Panc1 (cell line): ENCODE data around the gene MAN1A1. TPM values are rescaled to one million over a fixed set of nuclear protein-coding genes. Genes with fewer than 3 reads are reported as not detected.

Experiments
- ATAC-seq: fragments of 200-7000 bp; cut with Tn5 transposase; 2 replicates; pipeline ENCODE4 v1.9.1; 2020; ENCODE audit warnings: mild to moderate bottlenecking, moderate library complexity
- BruUV-seq: library from RNA; stranded (reverse); fragments of 400-500 nt; replicated peaks from 2 replicates; lab custom pipeline; 2021; lab: Mats Ljungman, UMichigan
- CTCF ChIA-PET: fragments of 300-600 bp; sonication (Branson Sonifier 250); formaldehyde crosslinking; loops from one replicate; lab custom pipeline; 2022; ENCODE audit warnings: antibody characterized with exemption; lab: Charles Lee
- POLR2A ChIA-PET: fragments of 300-600 bp; sonication (Branson Sonifier 250); formaldehyde crosslinking; loops from one replicate; lab custom pipeline; 2022; ENCODE audit warnings: antibody characterized with exemption; lab: Charles Lee
- DNase-seq: peaks from one replicate; pipeline ENCODE4 v3.0.0-alpha.2; 2010; ENCODE audit warnings: low read depth, low spot score
- H3K27ac ChIP-seq: 2 replicates; pipeline ENCODE4 v1.5.1; 2011; ENCODE audit warnings: mild to moderate bottlenecking, low read length, inconsistent platforms
- H3K27me3 ChIP-seq: fragments of 200-500 bp; sonication (Bioruptor generic); 2 replicates; pipeline ENCODE4 v1.6.0; 2014; ENCODE audit warnings: low read length, inconsistent platforms; ENCODE audit not compliant: control insufficient read depth, insufficient read depth
- H3K36me3 ChIP-seq: fragments of 200-500 bp; sonication (Bioruptor generic); 2 replicates; pipeline ENCODE4 v1.5.1; 2014; ENCODE audit warnings: inconsistent platforms, mild to moderate bottlenecking, low read length, moderate library complexity; ENCODE audit not compliant: control insufficient read depth, insufficient read depth
- H3K4me1 ChIP-seq: 2 replicates; pipeline ENCODE4 v1.5.1; 2011; ENCODE audit warnings: inconsistent platforms, mild to moderate bottlenecking, low read length, moderate library complexity; ENCODE audit not compliant: control insufficient read depth, insufficient read depth
- H3K4me3 ChIP-seq, 2 experiments: 2 replicates each; pipeline ENCODE4 v1.5.1; 2011 to 2012; ENCODE audit warnings: low read depth in 2 of 2, low read length in 2 of 2, mild to moderate bottlenecking in 2 of 2, inconsistent platforms in 1 of 2, moderate library complexity in 1 of 2
- H3K9me3 ChIP-seq: fragments of 200-500 bp; sonication (Bioruptor generic); 2 replicates; pipeline ENCODE4 v1.5.1; 2014; ENCODE audit warnings: low read depth, mild to moderate bottlenecking, inconsistent platforms, low read length, moderate library complexity; ENCODE audit not compliant: control insufficient read depth, insufficient read depth
- POLR2AphosphoS5 ChIP-seq: IDR thresholded peaks from 2 replicates; pipeline ENCODE4 v1.6.1; 2012; ENCODE audit warnings: mild to moderate bottlenecking, low read depth, low read length, moderate library complexity
- SIN3A ChIP-seq: IDR thresholded peaks from 2 replicates; pipeline ENCODE4 v1.6.1; 2012; ENCODE audit warnings: low read depth, mild to moderate bottlenecking, low read length, moderate library complexity, borderline replicate concordance; ENCODE audit not compliant: insufficient read depth
- TCF7L2 ChIP-seq: IDR thresholded peaks from 2 replicates; pipeline ENCODE4 v1.6.1; 2011; ENCODE audit warnings: mild to moderate bottlenecking, low read depth, low read length, inconsistent platforms
- in situ Hi-C: cut with HindIII; loops from 2 replicates; pipeline ENCODE4 v1.10.0; 2016; ENCODE audit warnings: low sequenced_read_pairs, low pct_unique_long_range_greater_than_20kb
- intact Hi-C: fragments of 100-400 bp; cut with micrococcal nuclease; formaldehyde crosslinking; loops from one replicate; pipeline ENCODE4 v1.10.0; 2022; ENCODE audit not compliant: unreplicated experiment
- total RNA-seq: library from RNA; stranded (reverse); gene quantifications from one replicate; pipeline ENCODE4 v1.2.1, GENCODE V29; 2021; ENCODE audit not compliant: unreplicated experiment
- TF ChIP-seq, protein P1 (sequence below), 2 experiments: IDR thresholded peaks; 2 replicates each; pipeline ENCODE4 v1.6.1; 2011 to 2012; ENCODE audit warnings: low read depth in 2 of 2, control low read depth in 1 of 2, low read length in 1 of 2, mild to moderate bottlenecking in 1 of 2, moderate library complexity in 1 of 2; ENCODE audit not compliant: insufficient read depth in 1 of 2
- TF ChIP-seq, protein P2 (sequence below): fragments of 450-650 bp; IDR thresholded peaks from 2 replicates; pipeline ENCODE4 v1.5.1; 2017; ENCODE audit warnings: mild to moderate bottlenecking

MAN1A1 gene
- total RNA-seq, 1 experiment from 2014 or later, result 3.2 TPM

DNA sequence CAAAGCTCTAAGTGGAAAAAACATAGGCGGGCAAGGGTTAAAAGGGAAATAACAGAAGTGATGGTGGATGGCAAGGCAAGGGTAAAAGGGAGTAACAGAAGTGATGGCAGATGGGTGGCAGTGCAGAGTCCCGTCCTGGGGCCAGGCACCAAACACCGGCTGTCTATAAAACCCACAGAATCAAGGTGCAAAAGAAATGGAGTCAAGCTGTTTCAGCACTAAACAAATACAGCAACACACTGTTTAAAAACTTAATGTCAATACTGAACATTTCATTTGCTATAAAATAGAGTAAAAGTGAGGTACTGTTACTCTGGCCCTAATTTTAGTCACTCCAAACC is 87.6 kb downstream of the MAN1A1 start:
- TF ChIP-seq, protein P1, sequence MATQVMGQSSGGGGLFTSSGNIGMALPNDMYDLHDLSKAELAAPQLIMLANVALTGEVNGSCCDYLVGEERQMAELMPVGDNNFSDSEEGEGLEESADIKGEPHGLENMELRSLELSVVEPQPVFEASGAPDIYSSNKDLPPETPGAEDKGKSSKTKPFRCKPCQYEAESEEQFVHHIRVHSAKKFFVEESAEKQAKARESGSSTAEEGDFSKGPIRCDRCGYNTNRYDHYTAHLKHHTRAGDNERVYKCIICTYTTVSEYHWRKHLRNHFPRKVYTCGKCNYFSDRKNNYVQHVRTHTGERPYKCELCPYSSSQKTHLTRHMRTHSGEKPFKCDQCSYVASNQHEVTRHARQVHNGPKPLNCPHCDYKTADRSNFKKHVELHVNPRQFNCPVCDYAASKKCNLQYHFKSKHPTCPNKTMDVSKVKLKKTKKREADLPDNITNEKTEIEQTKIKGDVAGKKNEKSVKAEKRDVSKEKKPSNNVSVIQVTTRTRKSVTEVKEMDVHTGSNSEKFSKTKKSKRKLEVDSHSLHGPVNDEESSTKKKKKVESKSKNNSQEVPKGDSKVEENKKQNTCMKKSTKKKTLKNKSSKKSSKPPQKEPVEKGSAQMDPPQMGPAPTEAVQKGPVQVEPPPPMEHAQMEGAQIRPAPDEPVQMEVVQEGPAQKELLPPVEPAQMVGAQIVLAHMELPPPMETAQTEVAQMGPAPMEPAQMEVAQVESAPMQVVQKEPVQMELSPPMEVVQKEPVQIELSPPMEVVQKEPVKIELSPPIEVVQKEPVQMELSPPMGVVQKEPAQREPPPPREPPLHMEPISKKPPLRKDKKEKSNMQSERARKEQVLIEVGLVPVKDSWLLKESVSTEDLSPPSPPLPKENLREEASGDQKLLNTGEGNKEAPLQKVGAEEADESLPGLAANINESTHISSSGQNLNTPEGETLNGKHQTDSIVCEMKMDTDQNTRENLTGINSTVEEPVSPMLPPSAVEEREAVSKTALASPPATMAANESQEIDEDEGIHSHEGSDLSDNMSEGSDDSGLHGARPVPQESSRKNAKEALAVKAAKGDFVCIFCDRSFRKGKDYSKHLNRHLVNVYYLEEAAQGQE (IDR thresholded peaks at IDR 0.05; ENCODE audit: insufficient read depth in 1 of 2, low read depth in 2 of 2, low read length in 1 of 2), result no peak
- TF ChIP-seq, protein P2, sequence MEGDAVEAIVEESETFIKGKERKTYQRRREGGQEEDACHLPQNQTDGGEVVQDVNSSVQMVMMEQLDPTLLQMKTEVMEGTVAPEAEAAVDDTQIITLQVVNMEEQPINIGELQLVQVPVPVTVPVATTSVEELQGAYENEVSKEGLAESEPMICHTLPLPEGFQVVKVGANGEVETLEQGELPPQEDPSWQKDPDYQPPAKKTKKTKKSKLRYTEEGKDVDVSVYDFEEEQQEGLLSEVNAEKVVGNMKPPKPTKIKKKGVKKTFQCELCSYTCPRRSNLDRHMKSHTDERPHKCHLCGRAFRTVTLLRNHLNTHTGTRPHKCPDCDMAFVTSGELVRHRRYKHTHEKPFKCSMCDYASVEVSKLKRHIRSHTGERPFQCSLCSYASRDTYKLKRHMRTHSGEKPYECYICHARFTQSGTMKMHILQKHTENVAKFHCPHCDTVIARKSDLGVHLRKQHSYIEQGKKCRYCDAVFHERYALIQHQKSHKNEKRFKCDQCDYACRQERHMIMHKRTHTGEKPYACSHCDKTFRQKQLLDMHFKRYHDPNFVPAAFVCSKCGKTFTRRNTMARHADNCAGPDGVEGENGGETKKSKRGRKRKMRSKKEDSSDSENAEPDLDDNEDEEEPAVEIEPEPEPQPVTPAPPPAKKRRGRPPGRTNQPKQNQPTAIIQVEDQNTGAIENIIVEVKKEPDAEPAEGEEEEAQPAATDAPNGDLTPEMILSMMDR, result no peak
- TF ChIP-seq SIN3A, result no peak
- no peak for TF ChIP-seq TCF7L2
- TF ChIP-seq POLR2AphosphoS5, result no peak
- Histone ChIP-seq H3K27ac (no peak overlapping the region), H3K27me3 (no peaks in the 10 kb centered on the region), H3K4me3 (no peak overlapping the region), H3K4me1 (no peaks in the 10 kb centered on the region), H3K36me3 (no peaks in the 10 kb centered on the region), H3K9me3 (no peaks in the 10 kb centered on the region)
- ChIA-PET CTCF (no interaction called here), POLR2A (no interaction called here)
- no TSS peak for BruUV-seq
- in situ Hi-C loops (no loop called here), intact Hi-C loops (no loop called here)
- ATAC-seq (no peak), DNase-seq (no peak)

DNA sequence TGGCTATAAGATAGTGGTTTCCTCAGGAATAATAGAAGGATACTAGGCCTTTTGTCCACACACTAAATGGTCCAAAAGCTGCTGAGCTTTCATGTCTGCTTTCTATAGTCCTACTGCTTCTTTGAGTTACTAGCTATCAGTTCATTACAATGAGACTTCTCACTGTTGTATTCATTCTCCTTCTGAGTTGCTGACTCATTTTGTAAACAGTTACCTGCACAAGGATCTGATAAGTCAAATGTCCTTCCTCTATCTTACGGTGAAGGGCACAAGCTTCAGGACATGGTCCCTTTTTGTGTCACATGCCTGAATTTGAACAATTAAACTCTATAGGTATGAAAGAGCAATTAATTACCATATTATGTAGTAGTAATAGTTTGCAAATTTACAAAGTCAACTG is 90.5 kb downstream of the MAN1A1 start:
- in situ Hi-C loops, result no loop called here
- ATAC-seq, result no peak
- H3K9me3 ChIP-seq, result no peaks in the 10 kb centered on the region
- no peaks in the 10 kb centered on the region for H3K4me1 ChIP-seq
- TF ChIP-seq, protein P1 (IDR thresholded peaks at IDR 0.05; ENCODE audit: insufficient read depth in 1 of 2, low read depth in 2 of 2, low read length in 1 of 2), result no peak
- TF ChIP-seq POLR2AphosphoS5 (no peak), SIN3A (no peak), TCF7L2 (no peak)
- TF ChIP-seq, protein P2, result no peak
- DNase-seq, result no peak
- CTCF ChIA-PET, result no interaction called here
- H3K36me3 ChIP-seq, result no peaks in the 10 kb centered on the region
- no TSS peak for BruUV-seq
- intact Hi-C loops, result no loop called here
- POLR2A ChIA-PET, result no interaction called here
- no peaks in the 10 kb centered on the region for H3K27me3 ChIP-seq
- H3K27ac ChIP-seq, result no peak overlapping the region
- H3K4me3 ChIP-seq, result no peak overlapping the region
